C4-2B (cell line): ENCODE results near the gene CLCNKB.
"Not testable (repeated sequence)": the region's sequence is repeated elsewhere in the genome, so short reads cannot be mapped to it uniquely, and the experiment has no call there.

Source experiments
- H3K27ac ChIP-seq: fragments of 450-650 bp; 2 replicates; pipeline ENCODE4 v1.5.1; 2017
- CTCF ChIP-seq: fragments of 450-650 bp; conservative IDR thresholded peaks from 2 replicates; pipeline ENCODE4 v1.5.1; 2017; ENCODE audit warnings: mild to moderate bottlenecking
- ZFX ChIP-seq: fragments of 450-650 bp; IDR thresholded peaks from 2 replicates; pipeline ENCODE4 v1.6.1; 2017

CLCNKB gene

GRCh38 chr1:16043950-16044349 is 368 bp downstream of the CLCNKB start:
- no peak overlapping the region for H3K27ac ChIP-seq
- TF ChIP-seq CTCF (no peak), ZFX (no peak)

GRCh38 chr1:16046842-16047241 is 3.3 kb downstream of the CLCNKB start:
- H3K27ac ChIP-seq: no peak overlapping the region
- no peak for TF ChIP-seq ZFX
- no peak for TF ChIP-seq CTCF

GRCh38 chr1:16047791-16048475 is 4.4 kb downstream of the CLCNKB start:
- TF ChIP-seq ZFX (no peak), CTCF (no peak)
- no peak overlapping the region for H3K27ac ChIP-seq

GRCh38 chr1:16048573-16049189 is 5.1 kb downstream of the CLCNKB start:
- no peak for TF ChIP-seq CTCF
- TF ChIP-seq ZFX: no peak
- no peak overlapping the region for H3K27ac ChIP-seq

- no peak overlapping the region for H3K27ac ChIP-seq
- no peak for TF ChIP-seq ZFX
- TF ChIP-seq CTCF: no peak
Observed at GRCh38 chr1:16050328-16050727, 6.7 kb downstream of the CLCNKB start.

GRCh38 chr1:16051039-16051438 is 7.5 kb downstream of the CLCNKB start:
- no peak overlapping the region for H3K27ac ChIP-seq
- no peak for TF ChIP-seq CTCF
- no peak for TF ChIP-seq ZFX

GRCh38 chr1:16051949-16052348 is 8.4 kb downstream of the CLCNKB start:
- not testable (repeated sequence) for H3K27ac ChIP-seq
